AG10803 (cell line): ENCODE results near the gene PDE3A.

Source experiments
- DNase-seq: peaks from one replicate; pipeline ENCODE4 v3.0.0; 2010; ENCODE audit warnings: low read depth
- H3K4me3 ChIP-seq: 2 replicates; pipeline ENCODE4 v1.5.1; 2011; ENCODE audit warnings: mild to moderate bottlenecking, low read length, control low read depth
- TF ChIP-seq, protein P1 (sequence below): conservative IDR thresholded peaks from 2 replicates; pipeline ENCODE4 v1.5.1; 2011; ENCODE audit warnings: mild to moderate bottlenecking, low read length, control low read depth, inconsistent platforms

The PDE3A gene

GRCh38 chr12:20404576-20405346, 36.4 kb downstream of the PDE3A start:
- H3K4me3 ChIP-seq, result no peak overlapping the region
- TF ChIP-seq, protein P1, sequence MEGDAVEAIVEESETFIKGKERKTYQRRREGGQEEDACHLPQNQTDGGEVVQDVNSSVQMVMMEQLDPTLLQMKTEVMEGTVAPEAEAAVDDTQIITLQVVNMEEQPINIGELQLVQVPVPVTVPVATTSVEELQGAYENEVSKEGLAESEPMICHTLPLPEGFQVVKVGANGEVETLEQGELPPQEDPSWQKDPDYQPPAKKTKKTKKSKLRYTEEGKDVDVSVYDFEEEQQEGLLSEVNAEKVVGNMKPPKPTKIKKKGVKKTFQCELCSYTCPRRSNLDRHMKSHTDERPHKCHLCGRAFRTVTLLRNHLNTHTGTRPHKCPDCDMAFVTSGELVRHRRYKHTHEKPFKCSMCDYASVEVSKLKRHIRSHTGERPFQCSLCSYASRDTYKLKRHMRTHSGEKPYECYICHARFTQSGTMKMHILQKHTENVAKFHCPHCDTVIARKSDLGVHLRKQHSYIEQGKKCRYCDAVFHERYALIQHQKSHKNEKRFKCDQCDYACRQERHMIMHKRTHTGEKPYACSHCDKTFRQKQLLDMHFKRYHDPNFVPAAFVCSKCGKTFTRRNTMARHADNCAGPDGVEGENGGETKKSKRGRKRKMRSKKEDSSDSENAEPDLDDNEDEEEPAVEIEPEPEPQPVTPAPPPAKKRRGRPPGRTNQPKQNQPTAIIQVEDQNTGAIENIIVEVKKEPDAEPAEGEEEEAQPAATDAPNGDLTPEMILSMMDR, result no peak
- DNase-seq, result no peak

DNA sequence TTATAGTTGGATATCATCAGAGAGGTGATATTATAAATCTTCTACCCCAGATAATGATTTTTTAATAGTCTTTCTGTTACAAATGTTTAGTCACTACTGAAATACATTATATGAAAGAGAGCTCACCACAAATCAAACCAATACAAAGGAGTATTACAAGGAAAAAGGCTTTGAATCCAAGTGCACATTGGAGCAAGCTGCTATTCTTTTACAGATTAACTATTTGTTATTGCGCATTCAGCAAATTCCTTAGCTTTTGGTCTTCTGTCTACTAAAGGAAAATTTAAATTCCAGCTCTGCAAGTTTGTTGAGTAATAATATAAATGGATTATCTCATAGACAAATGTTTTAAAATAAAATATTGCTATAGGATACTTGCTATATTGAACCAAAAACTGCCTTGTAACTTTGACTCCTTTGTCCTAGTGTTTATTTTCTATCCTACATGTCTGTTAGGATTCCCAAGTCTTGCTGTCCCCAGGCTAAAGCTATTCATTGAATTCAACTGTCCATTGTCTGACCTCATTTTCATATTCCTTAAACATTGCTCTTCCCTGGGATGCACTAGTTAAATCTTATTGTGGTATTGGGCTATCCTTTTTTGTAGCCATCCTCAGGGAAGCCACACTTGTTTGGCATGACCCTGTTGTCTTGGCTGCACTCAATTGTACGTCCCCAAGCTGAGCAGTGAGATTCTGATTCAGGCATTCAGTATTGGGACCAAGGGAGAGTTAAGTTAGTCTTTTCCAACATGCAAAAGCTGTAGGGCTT, 41.5 kb downstream of the PDE3A start:
- no peak for DNase-seq
- TF ChIP-seq, protein P1, result no peak

DNA sequence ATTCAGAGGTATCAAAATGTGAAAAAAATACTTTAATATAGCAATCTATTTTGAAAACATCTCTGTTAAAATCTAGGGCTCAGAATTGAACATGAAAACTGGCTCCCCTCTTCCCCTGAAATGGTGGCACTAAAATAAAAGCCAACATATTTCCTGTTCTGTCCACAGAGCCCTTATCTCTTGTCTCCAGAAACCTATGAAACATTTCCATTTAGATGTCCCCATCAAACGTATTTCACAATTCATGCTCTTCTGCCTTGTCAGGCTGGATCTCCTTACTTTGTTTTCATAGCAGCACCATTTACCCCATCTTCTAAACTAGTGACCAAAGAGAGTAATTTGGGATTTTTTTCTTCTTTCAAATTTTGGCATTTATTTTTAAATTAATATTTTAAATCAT, 42.4 kb downstream of the PDE3A start:
- H3K4me3 ChIP-seq, result no peak overlapping the region
- DNase-seq, result no peak
- TF ChIP-seq, protein P1, result no peak

More for the DNA sequence above, 41.5 kb downstream of the PDE3A start:
- no peak overlapping the region for H3K4me3 ChIP-seq

DNA sequence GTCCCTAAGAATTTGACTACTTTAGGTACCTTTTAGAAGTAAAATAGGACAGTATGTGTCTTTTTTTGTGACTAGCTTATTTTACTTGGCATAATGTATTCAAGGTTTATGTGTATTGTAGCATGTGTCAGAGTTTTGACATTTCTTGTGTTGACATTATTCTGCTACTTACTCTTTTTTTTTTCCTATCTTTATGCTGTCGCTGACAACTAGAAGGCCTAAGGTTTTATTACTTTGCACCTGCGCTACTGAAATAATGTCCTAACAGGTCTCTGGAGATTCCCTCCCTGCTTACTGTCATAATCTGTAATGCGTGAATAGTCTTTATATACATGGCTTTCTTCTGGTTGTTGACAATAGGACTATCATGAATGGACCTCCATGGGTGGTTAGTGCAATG, 43.0 kb downstream of the PDE3A start:
- no peak for DNase-seq
- no peak overlapping the region for H3K4me3 ChIP-seq
- TF ChIP-seq, protein P1, result no peak

GRCh38 chr12:20415028-20415427, 46.7 kb downstream of the PDE3A start:
- TF ChIP-seq, protein P1, result no peak
- peak; percentile 9 for DNase-seq
- no peak overlapping the region for H3K4me3 ChIP-seq

DNA sequence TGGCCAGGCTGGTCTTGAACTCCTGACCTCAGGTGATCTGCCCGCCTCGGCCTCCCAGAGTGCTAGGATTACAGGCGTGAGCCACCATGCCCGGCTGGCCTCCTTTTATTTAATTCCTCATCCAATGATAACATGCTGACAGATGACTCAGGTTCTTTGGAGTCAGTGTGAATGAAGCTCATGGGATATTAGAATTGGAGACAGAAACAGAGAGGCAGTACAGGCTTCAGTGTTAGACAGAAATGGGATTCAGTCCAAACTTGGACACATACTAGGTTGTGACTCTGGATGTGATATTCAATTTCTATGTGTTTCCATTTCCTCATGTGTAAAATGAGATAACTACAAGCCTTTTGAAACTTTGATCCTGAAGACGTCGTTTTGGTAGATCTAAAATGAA, 47.3 kb downstream of the PDE3A start:
- H3K4me3 ChIP-seq, result no peak overlapping the region
- no peak for DNase-seq
- TF ChIP-seq, protein P1, result no peak

DNA sequence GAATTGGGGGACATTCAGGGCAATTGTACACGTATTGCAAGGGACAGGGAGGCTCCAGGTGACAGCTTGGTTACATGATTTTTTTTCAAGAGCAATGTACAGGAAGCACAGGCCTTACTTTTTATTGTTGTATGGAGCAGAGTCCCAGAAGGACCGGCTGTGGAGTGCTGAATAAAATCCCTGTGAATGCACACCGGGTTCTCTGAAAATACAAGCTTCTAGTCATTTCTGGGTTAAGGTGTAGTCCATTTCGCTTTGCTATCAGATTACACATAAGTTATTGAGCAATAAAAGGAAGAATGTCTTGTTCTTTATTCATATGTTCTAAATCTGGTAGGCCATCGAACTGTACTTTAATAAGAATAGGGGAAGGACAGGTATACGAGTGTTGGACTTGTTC, 52.2 kb downstream of the PDE3A start:
- no peak for DNase-seq
- H3K4me3 ChIP-seq, result no peak overlapping the region
- TF ChIP-seq, protein P1, result no peak
